ENCODE data around the gene OCSTAMP.

- TF ChIP-seq, protein P1, sequence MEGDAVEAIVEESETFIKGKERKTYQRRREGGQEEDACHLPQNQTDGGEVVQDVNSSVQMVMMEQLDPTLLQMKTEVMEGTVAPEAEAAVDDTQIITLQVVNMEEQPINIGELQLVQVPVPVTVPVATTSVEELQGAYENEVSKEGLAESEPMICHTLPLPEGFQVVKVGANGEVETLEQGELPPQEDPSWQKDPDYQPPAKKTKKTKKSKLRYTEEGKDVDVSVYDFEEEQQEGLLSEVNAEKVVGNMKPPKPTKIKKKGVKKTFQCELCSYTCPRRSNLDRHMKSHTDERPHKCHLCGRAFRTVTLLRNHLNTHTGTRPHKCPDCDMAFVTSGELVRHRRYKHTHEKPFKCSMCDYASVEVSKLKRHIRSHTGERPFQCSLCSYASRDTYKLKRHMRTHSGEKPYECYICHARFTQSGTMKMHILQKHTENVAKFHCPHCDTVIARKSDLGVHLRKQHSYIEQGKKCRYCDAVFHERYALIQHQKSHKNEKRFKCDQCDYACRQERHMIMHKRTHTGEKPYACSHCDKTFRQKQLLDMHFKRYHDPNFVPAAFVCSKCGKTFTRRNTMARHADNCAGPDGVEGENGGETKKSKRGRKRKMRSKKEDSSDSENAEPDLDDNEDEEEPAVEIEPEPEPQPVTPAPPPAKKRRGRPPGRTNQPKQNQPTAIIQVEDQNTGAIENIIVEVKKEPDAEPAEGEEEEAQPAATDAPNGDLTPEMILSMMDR (IDR thresholded peaks at IDR 0.05; ENCODE audit: insufficient read depth, low read length), result no peak
- TF ChIP-seq POLR2AphosphoS5 (IDR thresholded peaks at IDR 0.05; ENCODE audit: low read depth) (no peak), REST (IDR thresholded peaks at IDR 0.05; ENCODE audit: insufficient replicate concordance, low read depth) (no peak), GABPA (IDR thresholded peaks at IDR 0.05; ENCODE audit: low read depth) (no peak), SPI1 (IDR thresholded peaks at IDR 0.05; ENCODE audit: borderline replicate concordance, low read depth) (no peak)
Observed at GRCh38 chr20:46519471-46520068, 30.9 kb downstream of the OCSTAMP start.
